ENCODE results near the gene ENDOG.
A peak's percentile ranks its signal among the peaks of the same experiment; 100 is the strongest.
"Not testable (repeated sequence)": the region's sequence is repeated elsewhere in the genome, so short reads cannot be mapped to it uniquely, and the experiment has no call there.

The ENDOG gene

GRCh38 chr9:128818099-128818838, at the start of gene ENDOG:
ENDOG (plus strand) TSS chr9:128818500; CDS start chr9:128818685, 185 bp downstream.
- DNase-seq = peak; percentile 78

- no peak for DNase-seq
Measured at GRCh38 chr9:128768606-128769005, 49.7 kb upstream of the ENDOG start.

- no peak for DNase-seq
Measured at GRCh38 chr9:128770286-128771030, 47.8 kb upstream of the ENDOG start.

- no peak for DNase-seq
Measured at GRCh38 chr9:128771094-128771721, 47.1 kb upstream of the ENDOG start.

GRCh38 chr9:128771745-128772519, 46.4 kb upstream of the ENDOG start, which contains the start of gene ZER1:
ZER1 (minus strand) TSS chr9:128771927; CDS start chr9:128755565, 16,362 bp downstream.
- DNase-seq = peak; percentile 86

GRCh38 chr9:128773049-128773448, 45.3 kb upstream of the ENDOG start:
- DNase-seq = no peak

- DNase-seq = no peak
Measured at GRCh38 chr9:128774804-128775203, 43.5 kb upstream of the ENDOG start.

- not testable (repeated sequence) for DNase-seq
Measured at GRCh38 chr9:128780093-128780492, 38.2 kb upstream of the ENDOG start.

- no peak for DNase-seq
Measured at GRCh38 chr9:128781187-128782070, 36.9 kb upstream of the ENDOG start.

- no peak for DNase-seq
Measured at GRCh38 chr9:128782669-128783068, 35.6 kb upstream of the ENDOG start.

GRCh38 chr9:128785427-128785826, 32.9 kb upstream of the ENDOG start:
- no peak for DNase-seq

- peak; percentile 76 for DNase-seq
Measured at GRCh38 chr9:128786681-128787601, 31.4 kb upstream of the ENDOG start, which contains the start of gene TBC1D13. TBC1D13 (plus strand) TSS chr9:128787253; CDS start chr9:128787354, 101 bp downstream.

- DNase-seq = no peak
Measured at GRCh38 chr9:128787659-128788058, 30.6 kb upstream of the ENDOG start.

- no peak for DNase-seq
Measured at GRCh38 chr9:128788445-128788844, 29.9 kb upstream of the ENDOG start.

- no peak for DNase-seq
Measured at GRCh38 chr9:128790536-128790935, 27.8 kb upstream of the ENDOG start.

GRCh38 chr9:128792134-128792533, 26.2 kb upstream of the ENDOG start:
- no peak for DNase-seq

GRCh38 chr9:128792978-128793686, 25.2 kb upstream of the ENDOG start:
- DNase-seq = no peak

GRCh38 chr9:128794961-128795360, 23.3 kb upstream of the ENDOG start:
- not testable (repeated sequence) for DNase-seq

- DNase-seq = no peak
Measured at GRCh38 chr9:128798896-128799295, 19.4 kb upstream of the ENDOG start.

- no peak for DNase-seq
Measured at GRCh38 chr9:128800061-128800460, 18.2 kb upstream of the ENDOG start.
